Endothelial cell of umbilical vein (primary cell): ENCODE measurements around the gene MTR.

ENCODE experiments used
- CTCF ChIP-seq, 2 donors: IDR thresholded peaks; 1 replicate in 1 of 2; 2 replicates in 1 of 2; pipeline ENCODE4 v1.5.1; 2011; ENCODE audit warnings: low read length in 2 of 2, mild to moderate bottlenecking in 2 of 2, moderate library complexity in 2 of 2, control low read depth in 1 of 2, inconsistent platforms in 1 of 2, low read depth in 1 of 2; ENCODE audit not compliant: insufficient read depth in 1 of 2; ENCODE audit errors: extremely low read depth in 1 of 2
- EZH2 ChIP-seq: IDR thresholded peaks from 2 replicates; pipeline ENCODE4 v1.6.1; 2012; ENCODE audit warnings: borderline replicate concordance, low read depth, mild to moderate bottlenecking, moderate library complexity, low read length, inconsistent platforms; ENCODE audit not compliant: severe bottlenecking
- FOS ChIP-seq: IDR thresholded peaks from 2 replicates; pipeline ENCODE4 v1.6.1; 2011; ENCODE audit warnings: mild to moderate bottlenecking, low read length, moderate library complexity, borderline replicate concordance; ENCODE audit not compliant: insufficient read depth
- JUN ChIP-seq: IDR thresholded peaks from 2 replicates; pipeline ENCODE4 v1.6.1; 2011; ENCODE audit warnings: borderline replicate concordance, low read depth; ENCODE audit not compliant: insufficient read length, insufficient read depth
- MAX ChIP-seq: IDR thresholded peaks from 2 replicates; pipeline ENCODE4 v1.6.1; 2011; ENCODE audit not compliant: insufficient read depth, insufficient read length
- MYC ChIP-seq: IDR thresholded peaks from one replicate; pipeline ENCODE4 v1.6.1; 2011; ENCODE audit warnings: mild to moderate bottlenecking, low read depth, low read length
- POLR2A ChIP-seq: IDR thresholded peaks from 2 replicates; pipeline ENCODE4 v1.6.1; 2012; ENCODE audit warnings: low read depth, mild to moderate bottlenecking, control low read depth, low read length
- POLR2AphosphoS5 ChIP-seq: IDR thresholded peaks from 2 replicates; pipeline ENCODE4 v1.6.1; 2012; ENCODE audit warnings: low read depth, mild to moderate bottlenecking, control low read depth, low read length, moderate library complexity; ENCODE audit not compliant: insufficient read depth

- TF ChIP-seq MAX (no peak), CTCF (IDR thresholded peaks at IDR 0.05; ENCODE audit: extremely low read depth in 1 of 2, insufficient read depth in 1 of 2, low read depth in 1 of 2, low read length in 2 of 2) (no peak), POLR2AphosphoS5 (no peak), EZH2 (no peak), POLR2A (no peak), JUN (no peak), FOS (no peak), MYC (no peak)
These were observed 7.2 kb downstream of the MTR start for GRCh38 chr1:236802264-236802663.
